ENCODE measurements around the gene DAPK1.

Gene DAPK1

GRCh38 chr9:87695523-87695922 lies 197.9 kb downstream of the DAPK1 start:
- Histone ChIP-seq H3K9me2 (replicated peaks; ENCODE audit: control insufficient read depth, low read length) (no peaks in the 10 kb centered on the region), H3K79me2 (ENCODE audit: control insufficient read depth, low read length) (no peaks in the 10 kb centered on the region), H3K9me3 (ENCODE audit: control insufficient read depth, insufficient read depth, low read length) (no peaks in the 10 kb centered on the region), H3K27me3 (ENCODE audit: control insufficient read depth, low read length) (no peaks in the 10 kb centered on the region), H4K20me1 (ENCODE audit: control insufficient read depth, insufficient read depth, low read depth, low read length) (no peaks in the 10 kb centered on the region), H3F3A (ENCODE audit: control insufficient read depth, insufficient read depth) (no peaks in the 10 kb centered on the region), H3K4me3 (ENCODE audit: low read length) (no peak overlapping the region), H3K4me2 (ENCODE audit: low read length) (no peak overlapping the region), H3K27ac (ENCODE audit: low read depth, low read length) (no peak overlapping the region), H3K4me1 (ENCODE audit: control insufficient read depth, low read length) (no peaks in the 10 kb centered on the region), H3K36me3 (ENCODE audit: control insufficient read depth, low read length) (no peaks in the 10 kb centered on the region)
- TF ChIP-seq EZH2phosphoT487 (IDR thresholded peaks at IDR 0.05; ENCODE audit: borderline replicate concordance, low read length), result no peak
- TF ChIP-seq, protein P1, sequence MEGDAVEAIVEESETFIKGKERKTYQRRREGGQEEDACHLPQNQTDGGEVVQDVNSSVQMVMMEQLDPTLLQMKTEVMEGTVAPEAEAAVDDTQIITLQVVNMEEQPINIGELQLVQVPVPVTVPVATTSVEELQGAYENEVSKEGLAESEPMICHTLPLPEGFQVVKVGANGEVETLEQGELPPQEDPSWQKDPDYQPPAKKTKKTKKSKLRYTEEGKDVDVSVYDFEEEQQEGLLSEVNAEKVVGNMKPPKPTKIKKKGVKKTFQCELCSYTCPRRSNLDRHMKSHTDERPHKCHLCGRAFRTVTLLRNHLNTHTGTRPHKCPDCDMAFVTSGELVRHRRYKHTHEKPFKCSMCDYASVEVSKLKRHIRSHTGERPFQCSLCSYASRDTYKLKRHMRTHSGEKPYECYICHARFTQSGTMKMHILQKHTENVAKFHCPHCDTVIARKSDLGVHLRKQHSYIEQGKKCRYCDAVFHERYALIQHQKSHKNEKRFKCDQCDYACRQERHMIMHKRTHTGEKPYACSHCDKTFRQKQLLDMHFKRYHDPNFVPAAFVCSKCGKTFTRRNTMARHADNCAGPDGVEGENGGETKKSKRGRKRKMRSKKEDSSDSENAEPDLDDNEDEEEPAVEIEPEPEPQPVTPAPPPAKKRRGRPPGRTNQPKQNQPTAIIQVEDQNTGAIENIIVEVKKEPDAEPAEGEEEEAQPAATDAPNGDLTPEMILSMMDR (IDR thresholded peaks at IDR 0.05; ENCODE audit: low read depth, low read length, poor library complexity, severe bottlenecking), result no peak

GRCh38 chr9:87696641-87697040 lies 199.0 kb downstream of the DAPK1 start:
- H3K9me2 ChIP-seq (replicated peaks; ENCODE audit: control insufficient read depth, low read length), result no peaks in the 10 kb centered on the region
- H3K27ac ChIP-seq (ENCODE audit: low read depth, low read length), result no peak overlapping the region
- TF ChIP-seq, protein P1 (IDR thresholded peaks at IDR 0.05; ENCODE audit: low read depth, low read length, poor library complexity, severe bottlenecking), result no peak
- no peak for TF ChIP-seq EZH2phosphoT487 (IDR thresholded peaks at IDR 0.05; ENCODE audit: borderline replicate concordance, low read length)
- no peaks in the 10 kb centered on the region for H4K20me1 ChIP-seq (ENCODE audit: control insufficient read depth, insufficient read depth, low read depth, low read length)
- no peaks in the 10 kb centered on the region for H3K4me1 ChIP-seq (ENCODE audit: control insufficient read depth, low read length)
- no peaks in the 10 kb centered on the region for H3F3A ChIP-seq (ENCODE audit: control insufficient read depth, insufficient read depth)
- H3K36me3 ChIP-seq (ENCODE audit: control insufficient read depth, low read length), result no peaks in the 10 kb centered on the region
- no peaks in the 10 kb centered on the region for H3K79me2 ChIP-seq (ENCODE audit: control insufficient read depth, low read length)
- H3K9me3 ChIP-seq (ENCODE audit: control insufficient read depth, insufficient read depth, low read length), result no peaks in the 10 kb centered on the region
- H3K4me3 ChIP-seq (ENCODE audit: low read length), result no peak overlapping the region
- H3K27me3 ChIP-seq (ENCODE audit: control insufficient read depth, low read length), result no peaks in the 10 kb centered on the region
- H3K4me2 ChIP-seq (ENCODE audit: low read length), result no peak overlapping the region

DNA sequence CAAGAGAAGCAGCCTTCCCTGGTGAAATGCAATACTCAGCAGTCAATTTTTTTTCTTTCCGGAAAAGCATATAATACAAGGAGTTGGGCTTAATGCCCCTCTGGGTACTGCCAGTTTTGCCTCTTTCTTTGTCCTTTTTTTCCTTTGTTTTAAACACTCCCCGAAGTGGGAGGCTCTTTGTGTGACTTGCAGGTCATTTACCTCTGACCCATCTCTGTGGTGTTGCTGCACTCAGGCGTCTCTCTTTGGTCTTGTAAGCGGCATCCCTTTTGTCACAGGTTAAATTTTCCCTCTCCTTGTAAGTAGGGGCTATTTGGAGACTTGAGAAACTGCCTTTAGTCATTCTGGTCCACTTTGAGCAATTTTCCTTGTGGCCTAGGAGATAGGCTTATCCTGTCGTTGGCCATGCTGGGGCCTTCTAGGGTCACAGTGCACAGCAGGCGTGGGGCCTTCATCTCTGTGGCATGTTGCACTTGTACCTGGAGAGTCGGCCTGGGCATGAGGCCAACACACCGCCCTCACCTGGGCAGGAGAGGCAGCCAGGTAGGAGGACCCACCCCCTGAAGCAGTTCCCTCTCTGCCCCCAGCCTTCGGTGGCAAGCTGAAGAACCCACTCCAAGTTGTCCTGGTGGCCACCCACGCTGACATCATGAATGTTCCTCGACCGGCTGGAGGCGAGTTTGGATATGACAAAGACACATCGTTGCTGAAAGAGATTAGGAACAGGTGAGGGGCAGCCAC lies 200.6 kb downstream of the DAPK1 start:
- no peaks in the 10 kb centered on the region for H4K20me1 ChIP-seq (ENCODE audit: control insufficient read depth, insufficient read depth, low read depth, low read length)
- no peaks in the 10 kb centered on the region for H3K4me1 ChIP-seq (ENCODE audit: control insufficient read depth, low read length)
- H3K9me3 ChIP-seq (ENCODE audit: control insufficient read depth, insufficient read depth, low read length), result no peaks in the 10 kb centered on the region
- no peaks in the 10 kb centered on the region for H3F3A ChIP-seq (ENCODE audit: control insufficient read depth, insufficient read depth)
- TF ChIP-seq EZH2phosphoT487 (IDR thresholded peaks at IDR 0.05; ENCODE audit: borderline replicate concordance, low read length), result no peak
- TF ChIP-seq, protein P1 (IDR thresholded peaks at IDR 0.05; ENCODE audit: low read depth, low read length, poor library complexity, severe bottlenecking), result no peak
- no peak overlapping the region for H3K4me3 ChIP-seq (ENCODE audit: low read length)
- no peaks in the 10 kb centered on the region for H3K36me3 ChIP-seq (ENCODE audit: control insufficient read depth, low read length)
- H3K4me2 ChIP-seq (ENCODE audit: low read length), result no peak overlapping the region
- H3K27ac ChIP-seq (ENCODE audit: low read depth, low read length), result no peak overlapping the region
- H3K79me2 ChIP-seq (ENCODE audit: control insufficient read depth, low read length), result no peaks in the 10 kb centered on the region
- H3K27me3 ChIP-seq (ENCODE audit: control insufficient read depth, low read length), result no peaks in the 10 kb centered on the region
- H3K9me2 ChIP-seq (replicated peaks; ENCODE audit: control insufficient read depth, low read length), result no peaks in the 10 kb centered on the region
